GM12872 (cell line): ENCODE results near the gene KRT37.

ENCODE experiments used
- TF ChIP-seq, protein P1 (sequence below): IDR thresholded peaks from 3 replicates; pipeline ENCODE4 v1.5.1; 2011; ENCODE audit warnings: low read depth, mild to moderate bottlenecking, low read length, moderate library complexity; ENCODE audit not compliant: insufficient read depth

The KRT37 gene

DNA sequence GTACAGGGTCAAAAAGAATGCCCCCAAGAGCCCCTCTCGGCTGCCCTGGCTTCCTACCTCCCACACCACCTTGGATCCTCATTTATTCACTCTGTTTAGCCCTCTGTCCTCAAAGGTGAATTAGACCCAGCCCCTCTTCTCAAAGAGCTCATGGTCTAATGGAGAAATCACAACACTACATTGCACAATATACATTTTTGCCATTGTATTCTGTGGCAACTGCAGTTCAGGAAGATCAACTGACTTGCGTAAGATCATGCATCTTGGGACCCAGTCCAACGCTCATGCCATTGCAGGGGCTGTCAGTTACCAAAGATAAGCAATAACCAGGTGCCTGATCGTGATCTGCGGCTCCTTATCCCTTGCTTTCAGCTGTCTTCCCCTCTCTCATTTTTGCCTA is 15.0 kb upstream of the KRT37 start:
- TF ChIP-seq, protein P1, sequence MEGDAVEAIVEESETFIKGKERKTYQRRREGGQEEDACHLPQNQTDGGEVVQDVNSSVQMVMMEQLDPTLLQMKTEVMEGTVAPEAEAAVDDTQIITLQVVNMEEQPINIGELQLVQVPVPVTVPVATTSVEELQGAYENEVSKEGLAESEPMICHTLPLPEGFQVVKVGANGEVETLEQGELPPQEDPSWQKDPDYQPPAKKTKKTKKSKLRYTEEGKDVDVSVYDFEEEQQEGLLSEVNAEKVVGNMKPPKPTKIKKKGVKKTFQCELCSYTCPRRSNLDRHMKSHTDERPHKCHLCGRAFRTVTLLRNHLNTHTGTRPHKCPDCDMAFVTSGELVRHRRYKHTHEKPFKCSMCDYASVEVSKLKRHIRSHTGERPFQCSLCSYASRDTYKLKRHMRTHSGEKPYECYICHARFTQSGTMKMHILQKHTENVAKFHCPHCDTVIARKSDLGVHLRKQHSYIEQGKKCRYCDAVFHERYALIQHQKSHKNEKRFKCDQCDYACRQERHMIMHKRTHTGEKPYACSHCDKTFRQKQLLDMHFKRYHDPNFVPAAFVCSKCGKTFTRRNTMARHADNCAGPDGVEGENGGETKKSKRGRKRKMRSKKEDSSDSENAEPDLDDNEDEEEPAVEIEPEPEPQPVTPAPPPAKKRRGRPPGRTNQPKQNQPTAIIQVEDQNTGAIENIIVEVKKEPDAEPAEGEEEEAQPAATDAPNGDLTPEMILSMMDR: no peak

DNA sequence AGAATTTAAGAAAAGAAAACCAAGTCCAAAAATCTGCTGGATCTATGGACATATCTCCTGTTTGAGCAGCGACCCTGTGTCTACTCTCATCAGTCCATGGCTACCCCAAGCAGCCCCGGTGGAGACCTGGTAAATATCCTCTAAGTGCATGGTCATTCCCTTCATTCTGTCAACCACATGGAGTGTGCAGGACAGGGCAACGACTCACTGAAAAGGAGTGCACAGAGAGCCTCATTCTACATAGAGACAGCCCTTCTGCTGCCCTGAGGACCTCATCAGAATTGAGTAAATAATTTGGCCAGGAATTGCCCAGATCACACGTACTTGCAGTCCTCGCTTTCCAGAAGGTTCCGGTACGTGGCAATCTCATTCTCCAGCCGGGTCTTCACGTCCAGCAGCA is 13.4 kb upstream of the KRT37 start:
- TF ChIP-seq, protein P1: no peak

DNA sequence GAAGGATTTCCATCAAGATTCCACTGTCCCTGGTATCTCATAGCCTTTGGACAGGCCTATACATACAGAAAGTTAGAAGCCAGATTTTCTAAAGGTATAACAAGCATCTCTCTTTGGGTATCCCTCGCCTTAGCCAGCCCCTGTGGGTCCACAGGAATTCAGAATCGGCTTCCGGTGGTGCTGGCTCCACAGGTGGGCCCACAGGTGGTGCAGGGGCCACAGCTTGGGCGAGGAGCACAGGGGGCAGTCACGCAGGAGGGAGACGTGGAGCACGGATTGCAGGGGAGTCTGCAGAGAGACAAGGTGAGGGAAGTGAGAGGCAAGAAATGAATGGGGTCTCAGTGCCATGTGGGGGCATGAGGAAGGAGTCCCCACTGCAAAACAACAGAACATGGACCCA is 12.9 kb upstream of the KRT37 start:
- TF ChIP-seq, protein P1: no peak

DNA sequence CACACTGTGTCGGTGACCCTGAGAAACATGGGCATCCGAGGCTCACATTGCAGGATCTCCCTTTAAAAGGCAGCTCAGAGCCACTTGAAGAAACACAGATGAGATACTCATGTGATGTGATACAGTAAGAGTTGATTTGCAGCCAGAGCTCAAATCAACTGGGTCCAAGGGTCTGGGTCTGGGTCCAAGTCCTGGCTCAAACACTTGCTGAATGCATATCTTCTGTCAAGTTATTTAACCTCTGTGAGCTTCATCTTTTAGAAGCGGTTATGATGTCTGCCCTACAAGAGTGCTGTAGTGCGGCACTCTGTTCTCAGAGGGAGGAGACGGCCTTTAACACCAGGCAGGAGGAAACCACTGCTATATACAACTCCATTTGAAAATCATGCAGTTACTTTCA is 10.0 kb upstream of the KRT37 start:
- TF ChIP-seq, protein P1: no peak

DNA sequence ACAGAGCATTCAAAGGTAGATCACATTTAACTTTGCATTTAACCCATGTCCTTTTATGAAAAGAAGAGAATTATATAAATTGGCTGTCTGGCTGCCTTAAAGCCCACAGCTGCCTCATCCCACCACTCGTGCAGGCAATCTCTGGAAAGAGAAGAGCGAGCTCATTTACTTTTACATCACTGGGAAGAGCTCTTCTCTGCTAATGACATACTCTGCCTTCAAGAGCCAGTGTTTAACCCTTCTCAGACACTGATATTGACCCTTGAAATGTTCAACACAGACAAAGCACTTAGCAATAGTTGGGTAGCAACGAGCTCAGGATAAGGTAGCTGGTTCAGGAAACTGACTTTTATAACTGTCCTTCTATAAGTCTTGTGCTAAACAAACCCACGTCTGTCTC is 9.6 kb upstream of the KRT37 start:
- TF ChIP-seq, protein P1: no peak

DNA sequence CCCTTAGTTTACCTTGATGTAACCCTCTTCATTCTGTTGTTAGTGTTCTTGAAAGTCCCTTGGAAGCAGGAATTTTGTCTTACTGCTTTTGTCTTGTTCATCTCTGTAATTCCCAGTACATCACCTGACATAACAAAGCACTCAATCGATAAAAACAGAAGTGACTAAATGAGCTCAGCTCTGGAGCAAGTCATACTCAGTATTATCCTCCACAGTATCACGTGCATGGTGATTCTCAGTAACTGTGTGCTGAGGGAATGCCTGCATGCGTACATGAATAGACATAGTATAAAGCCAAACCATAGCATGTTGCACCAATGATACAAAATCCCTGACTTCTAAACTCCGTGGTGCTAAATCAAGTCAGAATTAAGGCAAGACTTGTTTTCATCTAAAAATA is 9.2 kb upstream of the KRT37 start:
- TF ChIP-seq, protein P1: no peak

DNA sequence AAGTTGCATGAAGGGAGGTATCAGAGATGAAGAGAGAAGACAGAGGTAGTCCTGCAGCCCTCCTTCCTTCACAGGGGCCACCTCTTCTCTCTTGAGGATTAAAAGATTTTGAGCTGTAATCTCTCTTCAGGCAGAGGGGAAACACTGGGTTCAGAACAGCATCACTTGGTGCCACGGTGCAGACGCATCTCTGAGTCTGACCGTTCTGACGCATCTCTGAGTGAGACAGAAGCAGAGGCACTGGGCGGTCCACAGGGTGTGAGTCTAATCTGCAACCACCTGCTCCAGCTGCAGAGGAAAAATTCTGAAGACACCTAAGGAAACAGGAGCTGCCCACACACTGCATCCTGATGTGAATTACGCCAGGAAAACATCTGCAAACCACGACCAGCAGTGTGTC is 5.3 kb upstream of the KRT37 start:
- TF ChIP-seq, protein P1: no peak
